Progenitor cell of endocrine pancreas (in vitro differentiated cells): ENCODE measurements around the gene DOCK6. TPM values are rescaled to one million over a fixed set of nuclear protein-coding genes. Genes with fewer than 3 reads are reported as not detected.
"Not testable (repeated sequence)": the region's sequence is repeated elsewhere in the genome, so short reads cannot be mapped to it uniquely, and the experiment has no call there.

ENCODE experiments used
- DNase-seq: peaks from one replicate; pipeline ENCODE4 v3.0.0; 2021; ENCODE audit warnings: low spot score; ENCODE audit not compliant: unreplicated experiment
- H3K27ac Mint-ChIP-seq: 2 replicates; pipeline ENCODE4 v1.8.0; 2021; ENCODE audit warnings: mild to moderate bottlenecking, moderate library complexity, mixed read lengths
- H3K27me3 Mint-ChIP-seq: 2 replicates; pipeline ENCODE4 v1.8.0; 2021; ENCODE audit warnings: mixed read lengths
- H3K36me3 Mint-ChIP-seq: 2 replicates; pipeline ENCODE4 v1.8.0; 2022; ENCODE audit warnings: mixed read lengths; ENCODE audit not compliant: insufficient read depth
- H3K4me1 Mint-ChIP-seq: 2 replicates; pipeline ENCODE4 v1.8.0; 2021; ENCODE audit warnings: low read depth, mixed read lengths
- H3K4me3 Mint-ChIP-seq: 2 replicates; pipeline ENCODE4 v1.8.0; 2021; ENCODE audit warnings: low read depth, mild to moderate bottlenecking, moderate library complexity, mixed read lengths
- H3K9me3 Mint-ChIP-seq: 2 replicates; pipeline ENCODE4 v1.8.0; 2021; ENCODE audit warnings: low read depth, mixed read lengths
- CTCF ChIP-seq: fragments of 200-600 bp; sonication (generic); IDR thresholded peaks from one replicate; pipeline ENCODE4 v1.5.0; 2021; ENCODE audit warnings: antibody characterized with exemption, mild to moderate bottlenecking; ENCODE audit not compliant: unreplicated experiment
- total RNA-seq: library from RNA; stranded (reverse); gene quantifications from 2 replicates; pipeline ENCODE4 v1.2.1, GENCODE V29; 2021

Gene DOCK6
- total RNA-seq, 1 donor from 2014 or later, result 88.0 TPM

- H3K9me3 Mint-ChIP-seq, result peaks cover 5% of the 10 kb centered on the region
- DNase-seq, result no peak
- no peaks in the 10 kb centered on the region for H3K27me3 Mint-ChIP-seq
- no peak for TF ChIP-seq CTCF
- peaks cover 18% of the 10 kb centered on the region for H3K36me3 Mint-ChIP-seq
- H3K27ac Mint-ChIP-seq, result no peak overlapping the region
- no peak overlapping the region for H3K4me3 Mint-ChIP-seq
- H3K4me1 Mint-ChIP-seq, result no peaks in the 10 kb centered on the region
Measured at GRCh38 chr19:11180346-11180745, 82.0 kb downstream of the DOCK6 start.

- Mint-ChIP-seq H3K27me3 (no peaks in the 10 kb centered on the region), H3K9me3 (peaks cover 5% of the 10 kb centered on the region), H3K36me3 (peaks cover 18% of the 10 kb centered on the region), H3K4me1 (no peaks in the 10 kb centered on the region), H3K4me3 (no peak overlapping the region), H3K27ac (no peak overlapping the region)
- no peak for TF ChIP-seq CTCF
- no peak for DNase-seq
Measured at GRCh38 chr19:11179716-11180297, 82.5 kb downstream of the DOCK6 start.

- H3K27me3 Mint-ChIP-seq, H3K4me3 Mint-ChIP-seq, DNase-seq, H3K27ac Mint-ChIP-seq, H3K4me1 Mint-ChIP-seq, H3K9me3 Mint-ChIP-seq: not testable (repeated sequence)
- H3K36me3 Mint-ChIP-seq, result peaks cover 21% of the 10 kb centered on the region
Measured at GRCh38 chr19:11179145-11179465, 83.2 kb downstream of the DOCK6 start.

GRCh38 chr19:11177592-11177991, 84.7 kb downstream of the DOCK6 start:
- no peak for TF ChIP-seq CTCF

GRCh38 chr19:11176466-11177193, 85.7 kb downstream of the DOCK6 start:
- H3K27me3 Mint-ChIP-seq, result no peaks in the 10 kb centered on the region
- TF ChIP-seq CTCF, result no peak
- H3K36me3 Mint-ChIP-seq, result peaks cover 17% of the 10 kb centered on the region
- no peak overlapping the region for H3K4me3 Mint-ChIP-seq
- H3K27ac Mint-ChIP-seq, result no peak overlapping the region
- H3K9me3 Mint-ChIP-seq, result no peaks in the 10 kb centered on the region
- DNase-seq, result no peak
- no peaks in the 10 kb centered on the region for H3K4me1 Mint-ChIP-seq

More at GRCh38 chr19:11177592-11177991, 84.7 kb downstream of the DOCK6 start:
- no peak overlapping the region for H3K4me3 Mint-ChIP-seq
- DNase-seq, result no peak
- peaks cover 17% of the 10 kb centered on the region for H3K36me3 Mint-ChIP-seq
- no peaks in the 10 kb centered on the region for H3K4me1 Mint-ChIP-seq
- no peaks in the 10 kb centered on the region for H3K9me3 Mint-ChIP-seq
- no peaks in the 10 kb centered on the region for H3K27me3 Mint-ChIP-seq
- H3K27ac Mint-ChIP-seq, result no peak overlapping the region

- DNase-seq, result no peak
- Mint-ChIP-seq H3K4me3 (no peak overlapping the region), H3K9me3 (no peaks in the 10 kb centered on the region), H3K4me1 (no peaks in the 10 kb centered on the region), H3K36me3 (peaks cover 15% of the 10 kb centered on the region), H3K27ac (no peak overlapping the region), H3K27me3 (no peaks in the 10 kb centered on the region)
- no peak for TF ChIP-seq CTCF
Measured at GRCh38 chr19:11175920-11176319, 86.4 kb downstream of the DOCK6 start.
